ENCODE results near the gene SLCO2A1. TPM values are rescaled to one million over a fixed set of nuclear protein-coding genes. Genes with fewer than 3 reads are reported as not detected.

The SLCO2A1 gene
- total and polyA plus RNA-seq, 2 donors (not counting 1 experiment from before 2014, with no cell fraction given) = under 0.01 to 0.12 TPM

GRCh38 chr3:133890037-133890436 lies 139.7 kb downstream of the SLCO2A1 start:
- no peak overlapping the region for H3K4me3 ChIP-seq (replicated peaks in 1 of 4; ENCODE audit: control extremely low read depth in 1 of 4, insufficient read depth in 1 of 4, low read depth in 3 of 4, low read length in 4 of 4)
- H3K9ac ChIP-seq (ENCODE audit: insufficient read depth, low read length) = no peak overlapping the region
- H3K79me2 ChIP-seq (ENCODE audit: control insufficient read depth, insufficient read depth, low read length) = no peaks in the 10 kb centered on the region
- no peaks in the 10 kb centered on the region for H3K4me1 ChIP-seq (ENCODE audit: control insufficient read depth, extremely low read depth, insufficient read depth, low read length)
- no peaks in the 10 kb centered on the region for H3K36me3 ChIP-seq (ENCODE audit: control insufficient read depth, insufficient read depth, low read length)
- TF ChIP-seq CTCF (conservative IDR thresholded peaks at IDR 0.05 in 1 of 2, IDR thresholded peaks at IDR 0.05 in 1 of 2; ENCODE audit: low read depth in 1 of 2, low read length in 2 of 2) (no peak), EZH2 (IDR thresholded peaks at IDR 0.05; ENCODE audit: low read length, missing control alignments) (no peak)
- H3K27ac ChIP-seq (ENCODE audit: insufficient read depth, low read length) = no peak overlapping the region
- no peak overlapping the region for H2AFZ ChIP-seq (ENCODE audit: low read length)
- H3K9me3 ChIP-seq (ENCODE audit: control insufficient read depth, insufficient read depth, low read depth, low read length) = no peaks in the 10 kb centered on the region
- no peaks in the 10 kb centered on the region for H4K20me1 ChIP-seq (ENCODE audit: control insufficient read depth, extremely low read depth, insufficient read depth, low read length)
- H3K4me2 ChIP-seq (ENCODE audit: extremely low read depth, insufficient read depth, low read length) = no peak overlapping the region
- H3K27me3 ChIP-seq (ENCODE audit: control insufficient read depth, insufficient read depth, low read length) = peaks cover 13% of the 10 kb centered on the region
- no peak for DNase-seq (ENCODE audit: low read depth in 2 of 2)

GRCh38 chr3:133888726-133889340 lies 140.9 kb downstream of the SLCO2A1 start:
- Histone ChIP-seq H2AFZ (ENCODE audit: low read length) (no peak overlapping the region), H3K4me1 (ENCODE audit: control insufficient read depth, extremely low read depth, insufficient read depth, low read length) (no peaks in the 10 kb centered on the region), H3K79me2 (ENCODE audit: control insufficient read depth, insufficient read depth, low read length) (no peaks in the 10 kb centered on the region), H3K4me2 (ENCODE audit: extremely low read depth, insufficient read depth, low read length) (no peak overlapping the region), H3K9me3 (ENCODE audit: control insufficient read depth, insufficient read depth, low read depth, low read length) (no peaks in the 10 kb centered on the region), H4K20me1 (ENCODE audit: control insufficient read depth, extremely low read depth, insufficient read depth, low read length) (no peaks in the 10 kb centered on the region), H3K9ac (ENCODE audit: insufficient read depth, low read length) (no peak overlapping the region), H3K27me3 (ENCODE audit: control insufficient read depth, insufficient read depth, low read length) (peaks cover 3% of the 10 kb centered on the region), H3K27ac (ENCODE audit: insufficient read depth, low read length) (no peak overlapping the region), H3K4me3 (replicated peaks in 1 of 4; ENCODE audit: control extremely low read depth in 1 of 4, insufficient read depth in 1 of 4, low read depth in 3 of 4, low read length in 4 of 4) (no peak overlapping the region), H3K36me3 (ENCODE audit: control insufficient read depth, insufficient read depth, low read length) (no peaks in the 10 kb centered on the region)
- no peak for DNase-seq (ENCODE audit: low read depth in 2 of 2)
- no peak for TF ChIP-seq EZH2 (IDR thresholded peaks at IDR 0.05; ENCODE audit: low read length, missing control alignments)
- TF ChIP-seq CTCF (conservative IDR thresholded peaks at IDR 0.05 in 1 of 2, IDR thresholded peaks at IDR 0.05 in 1 of 2; ENCODE audit: low read depth in 1 of 2, low read length in 2 of 2) = no peak

GRCh38 chr3:133887803-133888703 lies 141.7 kb downstream of the SLCO2A1 start:
- no peaks in the 10 kb centered on the region for H3K79me2 ChIP-seq (ENCODE audit: control insufficient read depth, insufficient read depth, low read length)
- H3K36me3 ChIP-seq (ENCODE audit: control insufficient read depth, insufficient read depth, low read length) = no peaks in the 10 kb centered on the region
- peak in 1 of 2 donors; percentile 3 for DNase-seq (ENCODE audit: low read depth in 2 of 2)

More at GRCh38 chr3:133887803-133888703, 141.7 kb downstream of the SLCO2A1 start:
- no peak overlapping the region for H3K9ac ChIP-seq (ENCODE audit: insufficient read depth, low read length)
- no peak overlapping the region for H2AFZ ChIP-seq (ENCODE audit: low read length)
- no peaks in the 10 kb centered on the region for H3K9me3 ChIP-seq (ENCODE audit: control insufficient read depth, insufficient read depth, low read depth, low read length)
- no peaks in the 10 kb centered on the region for H4K20me1 ChIP-seq (ENCODE audit: control insufficient read depth, extremely low read depth, insufficient read depth, low read length)
- no peak overlapping the region for H3K4me3 ChIP-seq (replicated peaks in 1 of 4; ENCODE audit: control extremely low read depth in 1 of 4, insufficient read depth in 1 of 4, low read depth in 3 of 4, low read length in 4 of 4)
- no peak overlapping the region for H3K4me2 ChIP-seq (ENCODE audit: extremely low read depth, insufficient read depth, low read length)
- no peak overlapping the region for H3K27ac ChIP-seq (ENCODE audit: insufficient read depth, low read length)
- H3K27me3 ChIP-seq (ENCODE audit: control insufficient read depth, insufficient read depth, low read length) = no peaks in the 10 kb centered on the region
- H3K4me1 ChIP-seq (ENCODE audit: control insufficient read depth, extremely low read depth, insufficient read depth, low read length) = no peaks in the 10 kb centered on the region
- TF ChIP-seq EZH2 (IDR thresholded peaks at IDR 0.05; ENCODE audit: low read length, missing control alignments) (no peak), CTCF (conservative IDR thresholded peaks at IDR 0.05 in 1 of 2, IDR thresholded peaks at IDR 0.05 in 1 of 2; ENCODE audit: low read depth in 1 of 2, low read length in 2 of 2) (no peak)

Data from fibroblast of lung (primary cell).